Upper lobe of left lung (tissue), 4 donors: ENCODE data around the gene PDE6G.

ENCODE experiments used
- CTCF ChIP-seq, 6 experiments: fragments of 450-650 bp in 4 of 6; fragments of 200-600 bp in 2 of 6; sonication (generic) in 2 of 6; IDR thresholded peaks; one replicate each; pipeline ENCODE4 v1.5.1; 2016 to 2019; ENCODE audit warnings: antibody characterized with exemption in 6 of 6
- POLR2A ChIP-seq, 4 donors: fragments of 450-650 bp; IDR thresholded peaks; one replicate each; pipeline ENCODE4 v1.5.1; 2016 to 2017; ENCODE audit warnings: antibody characterized with exemption in 4 of 4, mild to moderate bottlenecking in 2 of 4
- POLR2AphosphoS5 ChIP-seq, 2 donors: sonication (generic); formaldehyde crosslinking; IDR thresholded peaks; one replicate each; pipeline ENCODE4 v1.5.1; 2017; ENCODE audit warnings: antibody characterized with exemption in 2 of 2

GRCh38 chr17:81640011-81640410 is 16.3 kb downstream of the PDE6G start:
- TF ChIP-seq CTCF (IDR thresholded peaks at IDR 0.05), result no peak
- no peak for TF ChIP-seq POLR2AphosphoS5 (IDR thresholded peaks at IDR 0.05)
- TF ChIP-seq POLR2A (IDR thresholded peaks at IDR 0.05), result no peak
